AG04449 (cell line): ENCODE results near the gene GPR3.
A peak's percentile ranks its signal among the peaks of the same experiment; 100 is the strongest.

Experiments
- CTCF ChIA-PET: fragments of 350-600 bp; formaldehyde crosslinking; extraction: SDS; loops from one replicate; lab custom pipeline; 2021; ENCODE audit warnings: antibody characterized with exemption; lab: Yijun Ruan, JAX
- POLR2A ChIA-PET: fragments of 400-600, 350-600 bp; formaldehyde crosslinking; extraction: SDS; loops from one replicate; lab custom pipeline; 2020; ENCODE audit warnings: antibody characterized with exemption, inconsistent platforms; lab: Yijun Ruan, JAX
- DNase-seq: peaks from one replicate; pipeline ENCODE4 v3.0.0-alpha.2; 2010; ENCODE audit warnings: low read depth, low spot score
- H3K4me3 ChIP-seq: 2 replicates; pipeline ENCODE4 v1.5.1; 2011; ENCODE audit warnings: low read depth, mild to moderate bottlenecking, control low read depth, low read length
- CTCF ChIP-seq: IDR thresholded peaks from one replicate; pipeline ENCODE4 v1.5.1; 2011; ENCODE audit warnings: mild to moderate bottlenecking, moderate library complexity, low read length, control low read depth, inconsistent platforms; ENCODE audit not compliant: insufficient read depth; ENCODE audit errors: missing control alignments

GPR3 gene

GRCh38 chr1:27388337-27389005 is 4.0 kb upstream of the GPR3 start:
- H3K4me3 ChIP-seq: no peak overlapping the region
- ChIA-PET CTCF (interaction anchor here (0.7 to 15.9 kb wide), 22 partner anchors 8 to 352 kb away, joined by 3 to 442 read pairs (median 6); partner anchors contain the start of genes FCN3 and MAP3K6), POLR2A (no interaction called here)
- TF ChIP-seq CTCF: peak; percentile 77
- no peak for DNase-seq

GRCh38 chr1:27391511-27392095 is 819 bp upstream of the GPR3 start:
- DNase-seq: no peak
- H3K4me3 ChIP-seq: peak overlapping the region; percentile 71
- POLR2A ChIA-PET: interaction anchor here (1.0 kb wide), 1 partner anchor 92 kb away, joined by 3 read pairs; no protein-coding TSS in a partner anchor
- CTCF ChIA-PET: interaction anchor here (0.6 to 15.9 kb wide), 30 partner anchors 10 to 348 kb away, joined by 3 to 442 read pairs (median 6); partner anchors contain the start of genes CD164L2 and MAP3K6
- TF ChIP-seq CTCF: no peak

- CTCF ChIA-PET: interaction anchor here (0.6 to 15.7 kb wide), 11 partner anchors 11 to 293 kb away, joined by 3 to 671 read pairs (median 3); partner anchors contain the start of genes AHDC1 and MAP3K6
- H3K4me3 ChIP-seq: peak overlapping the region; percentile 71
- no peak for TF ChIP-seq CTCF
- POLR2A ChIA-PET: no interaction called here
- DNase-seq: no peak
Measured at GRCh38 chr1:27392778-27393635, 585 bp downstream of the GPR3 start.

- no peak for TF ChIP-seq CTCF
- DNase-seq: no peak
- H3K4me3 ChIP-seq: no peak overlapping the region
- POLR2A ChIA-PET: no interaction called here
- CTCF ChIA-PET: interaction anchor here (0.6 to 15.7 kb wide), 13 partner anchors 10 to 349 kb away, joined by 3 to 671 read pairs (median 23); partner anchors contain the start of genes AHDC1 and MAP3K6
Measured at GRCh38 chr1:27393641-27394281, 1.3 kb downstream of the GPR3 start.

GRCh38 chr1:27394282-27394658 is 1.8 kb downstream of the GPR3 start:
- CTCF ChIA-PET: interaction anchor here (0.8 to 15.7 kb wide), 35 partner anchors 7 to 350 kb away, joined by 3 to 671 read pairs (median 9); partner anchors contain the start of genes AHDC1, CD164L2, IFI6 and MAP3K6
- no peak for DNase-seq
- no peak for TF ChIP-seq CTCF
- POLR2A ChIA-PET: interaction anchor here (2.1 kb wide), 1 partner anchor 94 kb away, joined by 17 read pairs; no protein-coding TSS in a partner anchor
- H3K4me3 ChIP-seq: no peak overlapping the region
